Effector memory CD4-positive, alpha-beta T cell (primary cell): Measurements from ENCODE around the gene OR10X1.

ENCODE experiments used
- DNase-seq, 3 donors: peaks; one replicate each; pipeline ENCODE4 v3.0.0-alpha.2; 2020
- H3K27ac ChIP-seq: 2 replicates; pipeline ENCODE4 v1.7.0; 2013; ENCODE audit warnings: mild to moderate bottlenecking, low read length, moderate library complexity; ENCODE audit not compliant: insufficient read depth, poor library complexity, severe bottlenecking
- H3K27me3 ChIP-seq: replicated peaks from 2 replicates; pipeline ENCODE4 v1.7.0; 2013; ENCODE audit warnings: mild to moderate bottlenecking, low read length; ENCODE audit not compliant: insufficient read depth, control insufficient read depth, poor library complexity, severe bottlenecking
- H3K36me3 ChIP-seq: 2 replicates; pipeline ENCODE4 v1.7.0; 2013; ENCODE audit warnings: mild to moderate bottlenecking, low read length, moderate library complexity; ENCODE audit not compliant: control insufficient read depth, insufficient read depth
- H3K4me1 ChIP-seq: 2 replicates; pipeline ENCODE4 v1.7.0; 2013; ENCODE audit warnings: low read length, mild to moderate bottlenecking; ENCODE audit not compliant: control insufficient read depth, insufficient read depth, poor library complexity, severe bottlenecking
- H3K4me3 ChIP-seq: 2 replicates; pipeline ENCODE4 v1.7.0; 2013; ENCODE audit warnings: low read length, low read depth, mild to moderate bottlenecking; ENCODE audit not compliant: insufficient read depth, poor library complexity, severe bottlenecking
- H3K9me3 ChIP-seq: 2 replicates; pipeline ENCODE4 v1.7.0; 2013; ENCODE audit warnings: mild to moderate bottlenecking, low read length, moderate library complexity; ENCODE audit not compliant: control insufficient read depth

OR10X1 gene

GRCh38 chr1:158570480-158570879, 9.2 kb downstream of the OR10X1 start, which contains the start of gene OR6P1:
Gene OR6P1, minus strand, starts transcription at chr1:158570580. Its CDS starts 6,976 bp downstream, at chr1:158563604.
- Histone ChIP-seq H3K27ac (no peak within 1 kb of the TSS), H3K27me3 (peaks cover 6% of the 10 kb centered on the region), H3K4me3 (no peak within 1 kb of the TSS)

DNA sequence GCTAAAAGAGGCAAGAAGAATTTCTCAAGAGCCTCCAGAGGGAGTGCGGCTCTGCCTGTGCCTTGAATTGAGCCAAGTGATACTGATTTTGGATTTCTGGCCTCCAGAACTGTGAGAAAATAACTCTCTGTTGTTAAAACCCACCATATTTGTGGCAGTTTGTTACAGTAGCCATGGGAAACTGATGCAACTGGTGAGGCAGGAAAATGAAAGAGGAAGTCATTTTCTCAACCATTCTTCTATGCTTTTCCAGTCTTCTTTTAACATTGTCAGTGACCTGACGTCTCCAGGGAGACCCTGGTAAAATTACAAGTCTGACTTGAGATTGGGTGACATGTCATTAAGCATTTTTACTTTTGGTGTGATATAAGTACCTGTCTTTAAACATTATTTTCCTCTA, 15.1 kb downstream of the OR10X1 start:
- Histone ChIP-seq H3K4me3 (no peak overlapping the region), H3K36me3 (no peaks in the 10 kb centered on the region), H3K4me1 (no peaks in the 10 kb centered on the region), H3K27me3 (peaks cover 6% of the 10 kb centered on the region), H3K9me3 (no peaks in the 10 kb centered on the region), H3K27ac (no peak overlapping the region)
- no peak for DNase-seq

More at GRCh38 chr1:158570480-158570879, 9.2 kb downstream of the OR10X1 start, which contains the start of gene OR6P1:
- Histone ChIP-seq H3K36me3 (no peaks in the 10 kb centered on the region), H3K9me3 (no peaks in the 10 kb centered on the region), H3K4me1 (no peaks in the 10 kb centered on the region)
- no peak for DNase-seq

- H3K4me3 ChIP-seq = no peak overlapping the region
- no peaks in the 10 kb centered on the region for H3K27me3 ChIP-seq
- no peaks in the 10 kb centered on the region for H3K9me3 ChIP-seq
- DNase-seq = no peak
- H3K36me3 ChIP-seq = no peaks in the 10 kb centered on the region
- no peaks in the 10 kb centered on the region for H3K4me1 ChIP-seq
- H3K27ac ChIP-seq = no peak overlapping the region
Observed at GRCh38 chr1:158563853-158564252, 15.8 kb downstream of the OR10X1 start.

DNA sequence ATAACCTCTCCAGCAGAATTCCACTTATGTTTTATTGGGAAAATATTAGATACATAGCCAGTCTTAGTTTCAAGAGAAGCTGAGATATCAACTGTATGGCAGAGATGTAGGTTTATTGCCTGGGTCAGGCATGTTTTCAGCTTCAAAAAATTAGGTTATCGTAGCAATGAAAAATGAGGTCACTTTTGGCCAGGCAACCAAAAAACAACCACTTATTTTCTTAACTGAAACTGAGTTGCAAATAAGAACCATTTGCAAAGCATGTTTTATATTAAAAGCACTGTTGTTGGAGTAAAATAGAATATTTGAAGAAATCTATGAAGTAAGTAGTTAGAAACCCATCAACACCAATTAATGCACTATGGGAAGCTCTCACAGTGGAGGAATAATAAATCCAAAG, 20.0 kb downstream of the OR10X1 start:
- no peaks in the 10 kb centered on the region for H3K27me3 ChIP-seq
- H3K9me3 ChIP-seq = no peaks in the 10 kb centered on the region
- no peak for DNase-seq
- H3K36me3 ChIP-seq = no peaks in the 10 kb centered on the region
- no peaks in the 10 kb centered on the region for H3K4me1 ChIP-seq
- H3K4me3 ChIP-seq = no peak overlapping the region
- H3K27ac ChIP-seq = no peak overlapping the region

- Histone ChIP-seq H3K27ac (no peak within 1 kb of the TSS), H3K9me3 (no peaks in the 10 kb centered on the region), H3K27me3 (no peaks in the 10 kb centered on the region), H3K4me1 (no peaks in the 10 kb centered on the region), H3K4me3 (no peak within 1 kb of the TSS), H3K36me3 (no peaks in the 10 kb centered on the region)
- no peak for DNase-seq
Observed at GRCh38 chr1:158554352-158554751, 25.3 kb downstream of the OR10X1 start, which contains the start of gene OR6Y1. Gene OR6Y1, minus strand, starts transcription at chr1:158554405. Its CDS starts 6,300 bp downstream, at chr1:158548105.

GRCh38 chr1:158552296-158552695, 27.4 kb downstream of the OR10X1 start:
- no peak overlapping the region for H3K4me3 ChIP-seq
- H3K9me3 ChIP-seq = no peaks in the 10 kb centered on the region
- H3K27ac ChIP-seq = no peak overlapping the region
- no peaks in the 10 kb centered on the region for H3K36me3 ChIP-seq
- H3K4me1 ChIP-seq = no peaks in the 10 kb centered on the region
- H3K27me3 ChIP-seq = no peaks in the 10 kb centered on the region
- DNase-seq = no peak

- H3K36me3 ChIP-seq = no peaks in the 10 kb centered on the region
- no peaks in the 10 kb centered on the region for H3K9me3 ChIP-seq
- H3K4me1 ChIP-seq = no peaks in the 10 kb centered on the region
- no peaks in the 10 kb centered on the region for H3K27me3 ChIP-seq
- H3K4me3 ChIP-seq = no peak overlapping the region
- H3K27ac ChIP-seq = no peak overlapping the region
- DNase-seq = no peak
Observed at GRCh38 chr1:158547533-158547932, 32.2 kb downstream of the OR10X1 start.

DNA sequence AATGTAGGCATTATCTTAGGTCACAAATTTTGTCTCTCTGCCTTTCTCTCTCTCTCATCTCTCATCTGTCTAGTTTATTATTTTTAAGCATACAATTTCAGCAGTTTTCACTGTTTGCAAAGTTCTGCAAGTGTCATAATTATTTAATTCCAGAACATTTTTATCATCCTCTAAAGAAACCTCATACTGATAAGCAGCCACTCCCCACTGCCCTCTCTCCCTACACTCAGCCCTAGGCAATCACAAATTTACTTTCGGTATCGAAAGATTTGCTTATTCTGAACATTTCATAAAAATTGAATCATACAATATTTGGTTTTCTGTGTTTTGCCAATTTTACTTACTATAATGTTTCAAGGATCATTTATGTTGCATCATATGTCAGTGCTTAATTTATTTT, 42.1 kb downstream of the OR10X1 start:
- no peak for DNase-seq
- Histone ChIP-seq H3K27me3 (no peaks in the 10 kb centered on the region), H3K27ac (no peak overlapping the region), H3K9me3 (no peaks in the 10 kb centered on the region), H3K36me3 (no peaks in the 10 kb centered on the region), H3K4me1 (no peaks in the 10 kb centered on the region), H3K4me3 (no peak overlapping the region)

GRCh38 chr1:158534496-158534895, 45.2 kb downstream of the OR10X1 start:
- Histone ChIP-seq H3K27ac (no peak overlapping the region), H3K36me3 (no peaks in the 10 kb centered on the region), H3K27me3 (no peaks in the 10 kb centered on the region), H3K4me1 (no peaks in the 10 kb centered on the region), H3K9me3 (no peaks in the 10 kb centered on the region), H3K4me3 (no peak overlapping the region)
- DNase-seq = no peak
